ENCODE data around the gene ZNF213.

Gene ZNF213

GRCh38 chr16:3101841-3102470, 32.9 kb upstream of the ZNF213 start:
- DNase-seq: no peak

GRCh38 chr16:3106205-3106928, 28.5 kb upstream of the ZNF213 start:
- peak; percentile 90 to 93 for DNase-seq

GRCh38 chr16:3112058-3112880, 22.6 kb upstream of the ZNF213 start, which contains the start of gene ZNF205:
ZNF205 (plus strand) TSS chr16:3112586; CDS start chr16:3113431, 845 bp downstream.
- DNase-seq: peak; percentile 81 to 92

- peak in 1 of 2 experiments; percentile 20 for DNase-seq
Observed at GRCh38 chr16:3112881-3113574, 21.8 kb upstream of the ZNF213 start.

- peak in 1 of 2 experiments; percentile 54 for DNase-seq
Observed at GRCh38 chr16:3113765-3114479, 20.9 kb upstream of the ZNF213 start.

GRCh38 chr16:3115003-3115402, 19.8 kb upstream of the ZNF213 start:
- DNase-seq: no peak

- no peak for DNase-seq
Observed at GRCh38 chr16:3115561-3115960, 19.3 kb upstream of the ZNF213 start.

- DNase-seq: no peak
Observed at GRCh38 chr16:3118204-3118790, 16.5 kb upstream of the ZNF213 start.

GRCh38 chr16:3118846-3119245, 16.0 kb upstream of the ZNF213 start:
- DNase-seq: no peak

GRCh38 chr16:3119286-3119685, 15.5 kb upstream of the ZNF213 start:
- DNase-seq: no peak

- DNase-seq: no peak
Observed at GRCh38 chr16:3119701-3120408, 15.0 kb upstream of the ZNF213 start.

- no peak for DNase-seq
Observed at GRCh38 chr16:3120435-3120834, 14.4 kb upstream of the ZNF213 start.

GRCh38 chr16:3121851-3122467, 12.9 kb upstream of the ZNF213 start:
- DNase-seq: peak in 1 of 2 experiments; percentile 51

- DNase-seq: no peak
Observed at GRCh38 chr16:3122926-3123570, 11.8 kb upstream of the ZNF213 start.

- peak; percentile 92 to 94 for DNase-seq
Observed at GRCh38 chr16:3123986-3124886, 10.6 kb upstream of the ZNF213 start.

GRCh38 chr16:3127745-3128144, 7.1 kb upstream of the ZNF213 start:
- peak in 1 of 2 experiments; percentile 78 for DNase-seq

- peak; percentile 84 to 86 for DNase-seq
Observed at GRCh38 chr16:3129137-3130131, 5.4 kb upstream of the ZNF213 start.

Data from NCI-H2081 (cell line).